CD4-positive, alpha-beta T cell (primary cell): Measurements from ENCODE around the gene CIDEA. TPM values are rescaled to one million over a fixed set of nuclear protein-coding genes. Genes with fewer than 3 reads are reported as not detected.

ENCODE experiments used
- ATAC-seq: fragments of 200-7000 bp; cut with Tn5 transposase; one replicate; pipeline ENCODE4 v1.10.0; 2022; ENCODE audit warnings: mild to moderate bottlenecking; ENCODE audit not compliant: poor library complexity
- CTCF ChIA-PET: fragments of 350-600 bp; sonication (Branson Sonifier 250); formaldehyde crosslinking; loops from one replicate; lab custom pipeline; 2021; ENCODE audit warnings: antibody characterized with exemption, inconsistent platforms; lab: Charles Lee
- POLR2A ChIA-PET: fragments of 350-600 bp; sonication (Branson Sonifier 250); formaldehyde crosslinking; loops from one replicate; lab custom pipeline; 2021; ENCODE audit warnings: antibody characterized with exemption, inconsistent platforms; lab: Charles Lee
- DNase-seq, 14 experiments: peaks; one replicate each; pipeline ENCODE4 v3.0.0-alpha.2; 2013 to 2020; ENCODE audit warnings: mixed read lengths in 2 of 14
- H3K27ac ChIP-seq, 2 donors: one replicate each; pipeline versions ENCODE4 v1.5.1 to v1.7.0; 2013; ENCODE audit warnings: low read length in 2 of 2, low read depth in 1 of 2, mild to moderate bottlenecking in 1 of 2
- H3K27me3 ChIP-seq, 2 experiments: 1 replicate in 1 of 2; 2 replicates in 1 of 2; pipeline versions ENCODE4 v1.6.1 to v1.7.0; 2013; ENCODE audit warnings: low read length in 2 of 2, control low read depth in 1 of 2, mild to moderate bottlenecking in 1 of 2, moderate library complexity in 1 of 2; ENCODE audit not compliant: insufficient read depth in 2 of 2, control insufficient read depth in 1 of 2
- H3K36me3 ChIP-seq: one replicate; pipeline ENCODE4 v1.6.1; 2013; ENCODE audit warnings: low read length, control low read depth; ENCODE audit not compliant: insufficient read depth
- H3K4me1 ChIP-seq: one replicate; pipeline ENCODE4 v1.6.1; 2013; ENCODE audit warnings: low read length, control low read depth; ENCODE audit not compliant: insufficient read depth
- H3K4me3 ChIP-seq: one replicate; pipeline ENCODE4 v1.5.1; 2013; ENCODE audit warnings: mild to moderate bottlenecking, low read length, moderate library complexity
- H3K9me3 ChIP-seq, 2 experiments: 1 replicate in 1 of 2; 2 replicates in 1 of 2; pipeline versions ENCODE4 v1.6.1 to v1.7.0; 2013; ENCODE audit warnings: low read length in 2 of 2, mild to moderate bottlenecking in 2 of 2, control low read depth in 1 of 2, moderate library complexity in 1 of 2; ENCODE audit not compliant: control insufficient read depth in 1 of 2, insufficient read depth in 1 of 2
- H3K27ac Mint-ChIP-seq: one replicate; pipeline ENCODE4 v1.8.0; 2020; ENCODE audit warnings: mixed read lengths
- H3K27me3 Mint-ChIP-seq: one replicate; pipeline ENCODE4 v1.8.0; 2021; ENCODE audit warnings: mixed read lengths
- H3K36me3 Mint-ChIP-seq: one replicate; pipeline ENCODE4 v1.8.0; 2021; ENCODE audit warnings: low read depth, mixed read lengths
- H3K4me1 Mint-ChIP-seq: one replicate; pipeline ENCODE4 v1.8.0; 2021; ENCODE audit warnings: low read depth, mixed read lengths
- H3K4me3 Mint-ChIP-seq: one replicate; pipeline ENCODE4 v1.8.0; 2020; ENCODE audit warnings: mild to moderate bottlenecking, mixed read lengths
- H3K9me3 Mint-ChIP-seq: one replicate; pipeline ENCODE4 v1.8.0; 2020; ENCODE audit warnings: mixed read lengths
- intact Hi-C, 2 experiments: fragments of 100-400 bp; cut with DNase I in 1 of 2; cut with micrococcal nuclease in 1 of 2; formaldehyde crosslinking; loops; one replicate each; pipeline versions ENCODE4 v1.15.1 to v1.9.0; 2023 to 2025; cut with DNase I, micrococcal nuclease
- total RNA-seq, 174 experiments: library from RNA in 2 of 174; stranded (reverse) in 2 of 174; gene quantifications; one replicate each; pipeline ENCODE4 v1.2.3 and lab custom pipeline; 2021 to 2026
- TF ChIP-seq, protein P1 (sequence below): fragments of 200-600 bp; IDR thresholded peaks from one replicate; pipeline ENCODE4 v1.8.0; 2022; ENCODE audit warnings: antibody characterized with exemption, mild to moderate bottlenecking

Gene CIDEA
- total RNA-seq, 2 experiments from 2014 or later = not detected

GRCh38 chr18:12283666-12284065, 29.5 kb downstream of the CIDEA start:
- no peak overlapping the region for H3K4me3 Mint-ChIP-seq
- peaks cover 0 to 12% of the 10 kb centered on the region in 2 experiments for H3K9me3 ChIP-seq
- peaks cover 9% of the 10 kb centered on the region for H3K4me1 ChIP-seq
- no peak overlapping the region for H3K27ac ChIP-seq
- DNase-seq (no peak), ATAC-seq (no peak)
- POLR2A ChIA-PET = interaction anchor here (0.6 kb wide), 1 partner anchor 31 kb away, joined by 3 read pairs; no protein-coding TSS in a partner anchor
- H3K27me3 ChIP-seq = peaks cover 24 to 32% of the 10 kb centered on the region in 2 experiments
- intact Hi-C loops = no loop called here
- H3K4me1 Mint-ChIP-seq = no peaks in the 10 kb centered on the region
- H3K27ac Mint-ChIP-seq = no peak overlapping the region
- no peak overlapping the region for H3K4me3 ChIP-seq
- H3K27me3 Mint-ChIP-seq = peaks cover 32% of the 10 kb centered on the region
- CTCF ChIA-PET = no interaction called here
- H3K36me3 Mint-ChIP-seq = no peaks in the 10 kb centered on the region
- H3K9me3 Mint-ChIP-seq = no peaks in the 10 kb centered on the region
- TF ChIP-seq, protein P1, sequence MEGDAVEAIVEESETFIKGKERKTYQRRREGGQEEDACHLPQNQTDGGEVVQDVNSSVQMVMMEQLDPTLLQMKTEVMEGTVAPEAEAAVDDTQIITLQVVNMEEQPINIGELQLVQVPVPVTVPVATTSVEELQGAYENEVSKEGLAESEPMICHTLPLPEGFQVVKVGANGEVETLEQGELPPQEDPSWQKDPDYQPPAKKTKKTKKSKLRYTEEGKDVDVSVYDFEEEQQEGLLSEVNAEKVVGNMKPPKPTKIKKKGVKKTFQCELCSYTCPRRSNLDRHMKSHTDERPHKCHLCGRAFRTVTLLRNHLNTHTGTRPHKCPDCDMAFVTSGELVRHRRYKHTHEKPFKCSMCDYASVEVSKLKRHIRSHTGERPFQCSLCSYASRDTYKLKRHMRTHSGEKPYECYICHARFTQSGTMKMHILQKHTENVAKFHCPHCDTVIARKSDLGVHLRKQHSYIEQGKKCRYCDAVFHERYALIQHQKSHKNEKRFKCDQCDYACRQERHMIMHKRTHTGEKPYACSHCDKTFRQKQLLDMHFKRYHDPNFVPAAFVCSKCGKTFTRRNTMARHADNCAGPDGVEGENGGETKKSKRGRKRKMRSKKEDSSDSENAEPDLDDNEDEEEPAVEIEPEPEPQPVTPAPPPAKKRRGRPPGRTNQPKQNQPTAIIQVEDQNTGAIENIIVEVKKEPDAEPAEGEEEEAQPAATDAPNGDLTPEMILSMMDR = no peak
- H3K36me3 ChIP-seq = no peaks in the 10 kb centered on the region

DNA sequence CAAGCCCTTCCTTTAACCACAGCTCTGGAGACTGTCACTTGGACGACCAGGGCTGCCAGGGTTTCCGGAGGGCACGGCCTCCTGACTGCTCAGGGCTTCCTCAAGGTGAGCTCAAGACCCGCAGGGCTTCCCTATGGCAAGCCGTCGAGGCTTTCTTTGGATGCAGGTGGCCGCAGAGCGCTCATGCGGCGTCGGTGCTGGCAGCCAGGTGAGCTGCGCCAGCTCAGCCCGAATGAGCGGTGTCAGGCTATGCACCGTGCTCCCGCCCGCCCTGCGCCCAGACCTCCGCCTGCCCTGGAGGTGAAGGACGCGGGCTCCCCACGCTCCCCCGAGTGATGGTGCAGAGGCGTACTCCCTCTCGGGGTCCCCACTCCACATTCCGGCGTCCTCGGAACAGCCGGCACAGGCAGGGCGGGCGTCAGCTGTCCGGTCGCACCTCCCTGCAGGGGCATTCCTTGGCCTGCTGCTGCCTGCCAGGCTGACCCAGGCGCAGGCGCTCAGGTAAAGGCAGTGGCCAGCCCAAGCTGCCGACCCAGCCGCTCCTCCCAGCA, 33.0 kb downstream of the CIDEA start:
- no peak overlapping the region for H3K4me3 ChIP-seq
- H3K27me3 ChIP-seq = peaks cover 40 to 47% of the 10 kb centered on the region in 2 experiments
- no peaks in the 10 kb centered on the region for H3K36me3 Mint-ChIP-seq
- ATAC-seq = no peak
- TF ChIP-seq, protein P1 = no peak
- H3K27ac Mint-ChIP-seq = no peak overlapping the region
- ChIA-PET CTCF (no interaction called here), POLR2A (no interaction called here)
- intact Hi-C loops = no loop called here
- no peak overlapping the region for H3K4me3 Mint-ChIP-seq
- DNase-seq = no peak
- H3K27ac ChIP-seq = no peak overlapping the region
- no peaks in the 10 kb centered on the region for H3K9me3 Mint-ChIP-seq
- H3K4me1 Mint-ChIP-seq = no peaks in the 10 kb centered on the region
- peaks cover 49% of the 10 kb centered on the region for H3K27me3 Mint-ChIP-seq
- H3K36me3 ChIP-seq = no peaks in the 10 kb centered on the region
- peaks cover 0 to 12% of the 10 kb centered on the region in 2 experiments for H3K9me3 ChIP-seq
- peaks cover 9% of the 10 kb centered on the region for H3K4me1 ChIP-seq

GRCh38 chr18:12287684-12288402, 33.7 kb downstream of the CIDEA start:
- Mint-ChIP-seq H3K9me3 (no peaks in the 10 kb centered on the region), H3K36me3 (no peaks in the 10 kb centered on the region), H3K27me3 (peaks cover 43% of the 10 kb centered on the region), H3K4me1 (no peaks in the 10 kb centered on the region), H3K4me3 (no peak overlapping the region), H3K27ac (no peak overlapping the region)
- ChIA-PET CTCF (no interaction called here), POLR2A (no interaction called here)
- Histone ChIP-seq H3K9me3 (peaks cover 0 to 12% of the 10 kb centered on the region in 2 experiments), H3K4me3 (no peak overlapping the region), H3K4me1 (peaks cover 9% of the 10 kb centered on the region), H3K27ac (no peak overlapping the region), H3K36me3 (no peaks in the 10 kb centered on the region), H3K27me3 (peaks cover 40 to 47% of the 10 kb centered on the region in 2 experiments)
- DNase-seq (no peak), ATAC-seq (no peak)
- TF ChIP-seq, protein P1 = no peak
- intact Hi-C loops = no loop called here
